HL-60 (cell line): Measurements from ENCODE around the gene ZFYVE27.
A peak's percentile ranks its signal among the peaks of the same experiment; 100 is the strongest.
"Not testable (repeated sequence)": the region's sequence is repeated elsewhere in the genome, so short reads cannot be mapped to it uniquely, and the experiment has no call there.

Experiments
- DNase-seq, 2 experiments: peaks; one replicate each; pipeline ENCODE4 v3.0.0-alpha.2; 2010 to 2020; ENCODE audit warnings: low read depth in 1 of 2, low spot score in 1 of 2
- H3K27ac ChIP-seq: fragments of 250-450 bp; sonication (Bioruptor Pico); replicated peaks from 2 replicates; pipeline ENCODE4 v1.5.1; 2020; ENCODE audit warnings: mild to moderate bottlenecking, moderate library complexity
- H3K27me3 ChIP-seq: fragments of 250-450 bp; sonication (Bioruptor Pico); 2 replicates; pipeline ENCODE4 v1.5.1; 2021; ENCODE audit warnings: mild to moderate bottlenecking, moderate library complexity; ENCODE audit not compliant: insufficient read depth, poor library complexity, severe bottlenecking
- H3K4me3 ChIP-seq: replicated peaks from 2 replicates; pipeline ENCODE4 v1.5.1; 2011; ENCODE audit warnings: mild to moderate bottlenecking, control low read depth, low read length; ENCODE audit not compliant: insufficient read depth
- GABPA ChIP-seq: IDR thresholded peaks from 2 replicates; pipeline ENCODE4 v1.6.1; 2012; ENCODE audit warnings: low read depth
- POLR2AphosphoS5 ChIP-seq: IDR thresholded peaks from 2 replicates; pipeline ENCODE4 v1.6.1; 2012; ENCODE audit warnings: low read depth
- SPI1 ChIP-seq: IDR thresholded peaks from 2 replicates; pipeline ENCODE4 v1.6.1; 2012; ENCODE audit warnings: low read depth, mild to moderate bottlenecking, borderline replicate concordance
- TF ChIP-seq, protein P1 (sequence below): IDR thresholded peaks from 2 replicates; pipeline ENCODE4 v1.6.1; 2012; ENCODE audit warnings: low read depth; ENCODE audit not compliant: insufficient replicate concordance
- TF ChIP-seq, protein P2 (sequence below): IDR thresholded peaks from one replicate; pipeline ENCODE4 v1.5.1; 2011; ENCODE audit warnings: low read length, control low read depth, inconsistent platforms; ENCODE audit not compliant: insufficient read depth

Gene ZFYVE27

GRCh38 chr10:97690133-97690532 lies 46.8 kb upstream of the ZFYVE27 start:
- TF ChIP-seq, protein P1, sequence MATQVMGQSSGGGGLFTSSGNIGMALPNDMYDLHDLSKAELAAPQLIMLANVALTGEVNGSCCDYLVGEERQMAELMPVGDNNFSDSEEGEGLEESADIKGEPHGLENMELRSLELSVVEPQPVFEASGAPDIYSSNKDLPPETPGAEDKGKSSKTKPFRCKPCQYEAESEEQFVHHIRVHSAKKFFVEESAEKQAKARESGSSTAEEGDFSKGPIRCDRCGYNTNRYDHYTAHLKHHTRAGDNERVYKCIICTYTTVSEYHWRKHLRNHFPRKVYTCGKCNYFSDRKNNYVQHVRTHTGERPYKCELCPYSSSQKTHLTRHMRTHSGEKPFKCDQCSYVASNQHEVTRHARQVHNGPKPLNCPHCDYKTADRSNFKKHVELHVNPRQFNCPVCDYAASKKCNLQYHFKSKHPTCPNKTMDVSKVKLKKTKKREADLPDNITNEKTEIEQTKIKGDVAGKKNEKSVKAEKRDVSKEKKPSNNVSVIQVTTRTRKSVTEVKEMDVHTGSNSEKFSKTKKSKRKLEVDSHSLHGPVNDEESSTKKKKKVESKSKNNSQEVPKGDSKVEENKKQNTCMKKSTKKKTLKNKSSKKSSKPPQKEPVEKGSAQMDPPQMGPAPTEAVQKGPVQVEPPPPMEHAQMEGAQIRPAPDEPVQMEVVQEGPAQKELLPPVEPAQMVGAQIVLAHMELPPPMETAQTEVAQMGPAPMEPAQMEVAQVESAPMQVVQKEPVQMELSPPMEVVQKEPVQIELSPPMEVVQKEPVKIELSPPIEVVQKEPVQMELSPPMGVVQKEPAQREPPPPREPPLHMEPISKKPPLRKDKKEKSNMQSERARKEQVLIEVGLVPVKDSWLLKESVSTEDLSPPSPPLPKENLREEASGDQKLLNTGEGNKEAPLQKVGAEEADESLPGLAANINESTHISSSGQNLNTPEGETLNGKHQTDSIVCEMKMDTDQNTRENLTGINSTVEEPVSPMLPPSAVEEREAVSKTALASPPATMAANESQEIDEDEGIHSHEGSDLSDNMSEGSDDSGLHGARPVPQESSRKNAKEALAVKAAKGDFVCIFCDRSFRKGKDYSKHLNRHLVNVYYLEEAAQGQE: no peak
- TF ChIP-seq POLR2AphosphoS5 (no peak), SPI1 (no peak), GABPA (no peak)
- TF ChIP-seq, protein P2, sequence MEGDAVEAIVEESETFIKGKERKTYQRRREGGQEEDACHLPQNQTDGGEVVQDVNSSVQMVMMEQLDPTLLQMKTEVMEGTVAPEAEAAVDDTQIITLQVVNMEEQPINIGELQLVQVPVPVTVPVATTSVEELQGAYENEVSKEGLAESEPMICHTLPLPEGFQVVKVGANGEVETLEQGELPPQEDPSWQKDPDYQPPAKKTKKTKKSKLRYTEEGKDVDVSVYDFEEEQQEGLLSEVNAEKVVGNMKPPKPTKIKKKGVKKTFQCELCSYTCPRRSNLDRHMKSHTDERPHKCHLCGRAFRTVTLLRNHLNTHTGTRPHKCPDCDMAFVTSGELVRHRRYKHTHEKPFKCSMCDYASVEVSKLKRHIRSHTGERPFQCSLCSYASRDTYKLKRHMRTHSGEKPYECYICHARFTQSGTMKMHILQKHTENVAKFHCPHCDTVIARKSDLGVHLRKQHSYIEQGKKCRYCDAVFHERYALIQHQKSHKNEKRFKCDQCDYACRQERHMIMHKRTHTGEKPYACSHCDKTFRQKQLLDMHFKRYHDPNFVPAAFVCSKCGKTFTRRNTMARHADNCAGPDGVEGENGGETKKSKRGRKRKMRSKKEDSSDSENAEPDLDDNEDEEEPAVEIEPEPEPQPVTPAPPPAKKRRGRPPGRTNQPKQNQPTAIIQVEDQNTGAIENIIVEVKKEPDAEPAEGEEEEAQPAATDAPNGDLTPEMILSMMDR: no peak
- H3K27ac ChIP-seq: no peak overlapping the region
- no peak for DNase-seq
- no peaks in the 10 kb centered on the region for H3K27me3 ChIP-seq
- H3K4me3 ChIP-seq: no peak overlapping the region

- not testable (repeated sequence) for H3K4me3 ChIP-seq, H3K27ac ChIP-seq, H3K27me3 ChIP-seq, DNase-seq
Observed at GRCh38 chr10:97698072-97698655, 38.8 kb upstream of the ZFYVE27 start.

- Histone ChIP-seq H3K27me3 (no peaks in the 10 kb centered on the region), H3K27ac (no peak overlapping the region), H3K4me3 (no peak overlapping the region)
- DNase-seq: peak in 1 of 2 experiments; percentile 67
- TF ChIP-seq POLR2AphosphoS5: no peak
- TF ChIP-seq, protein P1: no peak
- TF ChIP-seq GABPA: no peak
- TF ChIP-seq SPI1: no peak
- TF ChIP-seq, protein P2: peak; percentile 95
Observed at GRCh38 chr10:97701438-97702069, 35.4 kb upstream of the ZFYVE27 start.

- DNase-seq: no peak
- Histone ChIP-seq H3K27me3 (no peaks in the 10 kb centered on the region), H3K27ac (no peak overlapping the region), H3K4me3 (no peak overlapping the region)
- TF ChIP-seq, protein P2: no peak
- TF ChIP-seq POLR2AphosphoS5 (no peak), SPI1 (no peak), GABPA (no peak)
- TF ChIP-seq, protein P1: no peak
Observed at GRCh38 chr10:97703398-97704067, 33.4 kb upstream of the ZFYVE27 start.
